Amygdala (tissue), 56 donors: ENCODE measurements around the gene SH3D21.

Experiments used
- DNase-seq, 56 donors: peaks; one replicate each; lab custom pipeline; 2025; lab: John Stamatoyannopoulos, UW

The SH3D21 gene

DNA sequence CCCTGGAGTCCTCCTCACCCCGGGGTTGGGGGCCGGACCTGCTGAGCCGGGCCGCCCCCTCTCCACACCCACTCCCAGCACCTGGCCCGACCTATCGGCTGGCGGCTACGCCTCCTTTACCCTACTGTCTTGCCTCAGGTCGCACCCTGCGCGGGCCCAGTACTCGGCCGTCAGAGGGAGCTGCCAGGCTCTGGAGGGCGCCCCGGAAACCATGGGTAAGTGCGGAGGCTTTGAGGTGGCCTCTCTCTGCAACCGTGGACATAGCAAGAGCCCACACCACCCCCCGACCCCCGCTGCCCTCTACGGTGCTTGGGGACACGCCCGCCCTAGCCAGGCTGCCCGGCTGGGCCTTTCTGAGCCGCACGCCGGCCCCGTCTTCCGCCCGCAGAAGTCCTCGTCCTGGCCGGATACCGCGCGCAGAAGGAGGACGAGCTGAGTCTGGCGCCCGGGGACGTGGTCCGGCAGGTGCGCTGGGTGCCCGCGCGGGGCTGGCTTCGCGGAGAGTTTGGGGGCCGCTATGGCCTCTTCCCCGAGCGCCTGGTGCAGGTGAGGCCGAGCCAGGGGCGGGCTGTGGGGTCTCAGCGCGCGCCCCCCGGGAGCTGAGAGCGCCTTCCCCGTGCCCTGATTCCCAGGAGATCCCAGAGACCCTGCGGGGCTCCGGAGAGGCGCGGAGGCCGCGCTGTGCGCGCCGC, at the start of gene SH3D21:
SH3D21 (plus strand) TSS at position 159 of the 692 bp plus-strand sequence; CDS start at position 212, 53 bp downstream.
- DNase-seq = peak in 2 of 56 donors; percentile 22 to 28

DNA sequence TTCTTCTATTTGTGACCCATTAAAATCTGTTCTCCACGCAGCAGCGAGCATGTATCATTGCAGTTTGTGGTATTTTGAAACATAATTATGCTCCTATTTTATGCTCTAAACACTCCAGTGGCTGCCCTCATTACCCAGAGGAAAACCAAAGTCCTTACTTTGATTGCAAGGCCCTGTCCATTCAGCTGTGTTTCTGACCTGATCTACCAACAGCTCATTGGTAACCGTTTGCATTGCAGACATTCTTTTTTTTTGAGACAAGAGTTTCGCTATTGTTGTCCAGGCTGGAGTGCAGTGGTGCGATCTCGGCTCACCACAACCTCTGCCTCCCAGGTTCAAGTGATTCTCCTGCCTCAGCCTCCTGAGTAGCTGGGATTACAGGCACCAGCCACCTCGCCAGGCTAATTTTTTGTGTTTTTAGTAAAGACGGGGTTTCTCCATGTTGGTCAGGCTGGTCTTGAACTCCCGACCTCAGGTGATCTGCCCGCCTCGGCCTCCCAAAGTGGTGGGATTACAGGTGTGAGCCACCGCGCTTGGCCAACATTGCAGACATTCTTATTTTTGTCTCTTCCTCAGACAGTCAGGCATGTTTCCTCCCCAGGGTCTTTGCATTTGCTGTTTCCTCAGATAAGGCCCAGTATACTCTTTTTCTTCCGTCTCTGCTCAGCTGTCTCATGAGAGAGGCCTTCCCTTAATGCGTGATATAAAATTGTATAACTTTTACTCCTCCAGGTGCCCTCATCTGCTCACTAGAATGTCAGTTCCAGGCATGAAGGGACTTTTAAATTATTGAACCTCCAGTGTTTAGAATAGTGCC, 49.4 kb upstream of the SH3D21 start:
- no peak for DNase-seq

DNA sequence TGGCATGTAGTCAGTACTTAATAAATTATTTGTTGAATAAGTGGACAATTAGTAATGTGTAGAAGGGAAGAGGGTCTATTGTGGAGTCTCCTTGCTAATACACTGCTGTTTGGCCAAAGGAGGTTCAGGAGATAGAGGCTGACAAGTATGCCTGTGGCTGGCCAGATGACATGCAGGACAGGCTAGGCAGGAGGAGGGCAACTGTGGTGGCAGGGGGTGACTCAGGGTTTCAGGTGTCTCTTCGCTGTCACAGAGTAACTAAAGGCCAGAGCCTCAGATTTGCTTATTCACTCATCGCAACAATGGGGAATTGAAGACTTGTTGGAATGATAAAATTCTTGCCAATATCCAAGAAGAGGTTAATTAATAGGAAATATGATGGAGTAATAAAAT, 48.8 kb upstream of the SH3D21 start:
- no peak for DNase-seq

DNA sequence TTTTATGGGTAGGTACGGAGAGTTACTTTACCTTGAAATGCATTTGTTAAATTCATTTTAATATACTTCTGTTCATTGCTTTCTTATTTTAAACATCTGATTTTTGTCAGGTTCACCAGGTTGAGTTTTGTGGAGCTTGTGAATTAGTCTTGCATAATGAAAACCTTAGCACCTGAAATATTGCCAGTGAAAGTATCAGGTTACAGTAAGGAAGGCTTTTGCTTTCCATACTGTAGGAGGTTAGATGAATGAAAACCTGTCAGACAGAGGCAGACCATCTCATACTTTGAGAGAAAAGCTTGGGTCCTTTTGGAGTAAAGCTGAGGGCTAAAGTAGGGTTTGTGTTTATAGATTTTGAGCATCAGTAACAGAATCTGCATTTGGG, 47.2 kb upstream of the SH3D21 start:
- no peak for DNase-seq

DNA sequence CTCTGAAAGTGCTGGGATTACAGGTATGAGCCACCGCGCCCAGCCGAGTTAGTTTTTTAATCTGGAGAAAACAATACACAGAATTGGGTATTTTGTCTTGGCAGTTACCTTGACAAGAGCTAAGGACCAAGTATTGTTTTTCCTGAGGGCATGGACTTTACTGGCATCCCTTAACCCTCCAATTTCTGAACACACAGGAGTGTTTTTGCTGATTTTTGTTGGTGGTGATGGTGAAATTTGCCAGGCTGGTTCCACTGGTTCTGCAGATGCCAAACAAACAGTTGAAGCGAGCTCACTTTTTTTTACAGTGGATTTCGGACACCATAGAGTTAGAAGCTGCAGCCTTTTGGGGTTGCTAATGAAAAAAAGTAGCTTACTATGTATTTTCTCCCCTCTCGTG, 37.2 kb upstream of the SH3D21 start:
- no peak for DNase-seq

DNA sequence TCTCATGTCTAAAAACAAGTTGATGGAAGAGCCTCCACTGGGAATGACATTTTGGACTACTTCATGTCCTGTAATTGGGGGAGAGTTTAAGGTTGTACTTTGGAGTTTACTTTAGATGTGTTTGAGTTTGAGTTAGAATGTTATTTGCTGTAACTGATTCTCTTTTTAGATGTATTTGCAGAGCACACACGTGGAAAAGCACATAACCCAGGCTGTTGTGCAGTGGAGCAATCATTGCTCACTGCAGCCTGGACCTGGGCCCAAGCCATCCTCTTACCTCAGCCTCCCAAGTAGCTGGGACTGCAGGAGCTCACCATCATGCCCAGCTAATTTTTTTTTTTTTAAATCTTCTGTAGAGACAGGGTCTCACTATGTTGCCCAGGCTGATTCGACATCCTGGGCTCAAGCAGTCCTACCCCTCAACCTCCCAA, 36.7 kb upstream of the SH3D21 start:
- no peak for DNase-seq

DNA sequence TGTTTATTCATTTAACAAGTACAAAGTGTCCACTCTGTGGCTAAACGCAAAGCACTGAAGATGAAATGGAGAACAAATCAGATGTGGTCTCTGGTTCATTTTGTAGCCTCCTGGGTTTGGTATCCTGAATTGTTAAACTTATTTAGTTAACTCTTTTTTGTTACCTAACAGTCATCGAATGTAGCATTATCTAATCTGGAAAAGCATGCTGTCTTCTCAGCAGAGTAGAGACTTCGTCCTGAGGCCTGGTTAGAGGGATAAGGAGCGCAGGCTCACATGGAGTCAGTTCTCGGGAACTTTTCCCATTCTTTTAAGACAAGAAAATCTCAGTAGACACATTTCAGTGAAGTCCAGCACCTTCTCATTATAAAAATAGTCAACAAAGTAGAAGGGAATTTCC, 33.1 kb upstream of the SH3D21 start:
- no peak for DNase-seq

DNA sequence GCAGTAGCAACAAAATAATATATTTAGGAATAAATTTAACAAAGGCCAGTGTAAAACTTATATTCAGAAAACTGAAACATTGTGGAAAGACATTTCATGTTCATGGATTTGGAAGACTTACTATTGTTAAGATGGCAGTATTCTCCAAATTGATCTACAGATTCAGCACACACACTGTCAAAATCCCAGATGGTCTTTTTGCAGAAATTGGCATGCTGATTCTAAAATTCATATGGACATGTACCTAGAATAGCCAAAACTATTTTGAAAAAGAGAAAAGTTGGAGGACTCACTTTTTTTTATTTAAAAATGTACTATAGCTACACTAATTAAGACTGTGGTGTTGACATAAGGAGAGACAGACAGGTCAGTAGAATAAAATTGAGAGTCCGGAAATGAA, 32.0 kb upstream of the SH3D21 start:
- DNase-seq = no peak

DNA sequence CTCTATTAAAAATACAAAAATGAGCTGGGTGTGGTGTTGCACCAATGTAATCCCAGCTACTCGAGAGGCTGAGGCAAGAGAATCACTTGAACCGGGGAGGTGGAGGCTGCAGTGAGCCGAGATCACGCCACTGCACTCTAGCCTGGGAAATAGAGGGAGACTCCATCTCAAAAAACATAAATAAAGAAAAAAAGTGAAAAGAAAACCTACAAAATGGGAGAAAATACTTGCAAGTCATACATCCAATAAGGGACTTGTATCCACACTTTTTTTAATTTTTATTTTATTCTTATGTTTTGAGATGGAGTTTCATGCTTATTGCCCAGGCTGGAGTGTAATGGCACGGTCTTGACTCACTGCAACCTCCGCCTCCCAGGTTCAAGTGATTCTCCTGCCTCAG, 29.5 kb upstream of the SH3D21 start:
- no peak for DNase-seq

DNA sequence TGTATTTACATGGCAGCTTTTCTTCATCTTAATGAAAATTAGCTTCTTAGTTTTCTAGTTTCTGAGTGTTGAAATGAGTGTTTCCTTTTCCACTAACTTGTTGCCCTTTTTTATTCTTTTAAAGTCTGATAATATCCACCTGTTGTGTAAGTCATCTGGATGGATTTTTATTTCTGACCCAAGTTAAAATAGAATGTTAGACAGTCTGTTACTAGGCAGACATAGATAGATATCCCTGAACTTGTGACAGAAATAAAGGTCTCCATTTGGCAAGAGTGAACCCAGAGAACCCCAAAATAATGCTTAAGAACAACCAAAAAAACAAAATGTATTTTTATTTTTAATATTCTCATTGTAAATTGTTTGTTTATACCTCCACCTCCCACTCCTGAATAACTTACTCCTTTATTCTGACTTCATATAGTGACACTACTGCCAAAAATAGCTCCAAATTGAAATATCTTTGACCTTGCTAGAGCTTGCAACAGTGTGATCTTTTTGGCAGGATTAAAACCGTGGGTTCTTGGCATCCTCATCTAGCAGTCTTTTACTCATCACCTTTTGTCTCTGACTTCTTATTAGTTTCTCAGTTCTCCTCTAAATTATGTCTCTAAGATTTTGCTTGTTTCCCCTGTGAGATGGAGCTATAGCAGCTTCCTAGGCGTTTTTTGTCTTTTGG, 26.9 kb upstream of the SH3D21 start:
- DNase-seq = no peak

DNA sequence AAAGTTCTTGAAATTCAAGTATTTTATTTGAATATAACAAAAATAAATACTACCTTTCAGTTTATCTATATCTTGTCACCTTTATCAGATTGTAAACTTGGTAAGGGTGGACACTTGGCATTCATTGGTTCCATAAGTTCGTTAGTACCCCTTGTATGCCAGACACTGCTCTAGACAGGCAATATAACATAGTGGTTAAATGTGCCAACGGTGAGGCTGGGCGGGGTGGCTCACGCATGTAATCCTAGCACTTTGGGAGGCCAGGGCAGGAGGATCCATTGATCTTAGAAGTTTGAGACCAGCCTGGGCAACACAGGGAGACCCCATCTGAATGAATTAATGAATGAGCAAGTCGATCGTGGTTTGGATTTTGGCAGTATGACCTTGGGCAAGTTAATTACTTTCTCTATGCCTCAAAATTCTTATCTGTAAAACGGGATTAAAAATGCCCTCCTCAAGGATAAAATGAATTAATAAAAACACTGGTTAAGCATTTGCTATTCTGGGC, 26.3 kb upstream of the SH3D21 start:
- no peak for DNase-seq

DNA sequence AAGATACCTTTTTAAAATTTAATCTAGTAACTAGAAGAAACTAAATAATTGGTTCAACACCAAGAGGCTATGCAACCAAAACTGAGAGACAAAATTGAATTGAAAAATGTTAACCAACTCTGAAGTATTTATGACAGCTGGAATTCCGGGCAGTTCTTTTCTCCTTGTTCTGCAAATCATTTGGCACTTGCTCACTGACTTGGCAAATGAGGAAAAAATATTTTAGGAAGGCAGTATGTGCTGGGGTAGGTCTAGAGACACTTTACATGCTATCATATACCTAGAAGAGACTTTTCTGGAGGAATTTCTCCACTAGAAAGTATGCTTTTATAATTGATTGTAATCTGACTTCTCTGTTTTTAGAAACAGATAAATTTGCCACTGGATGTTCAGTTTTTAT, 22.1 kb upstream of the SH3D21 start:
- DNase-seq = no peak

DNA sequence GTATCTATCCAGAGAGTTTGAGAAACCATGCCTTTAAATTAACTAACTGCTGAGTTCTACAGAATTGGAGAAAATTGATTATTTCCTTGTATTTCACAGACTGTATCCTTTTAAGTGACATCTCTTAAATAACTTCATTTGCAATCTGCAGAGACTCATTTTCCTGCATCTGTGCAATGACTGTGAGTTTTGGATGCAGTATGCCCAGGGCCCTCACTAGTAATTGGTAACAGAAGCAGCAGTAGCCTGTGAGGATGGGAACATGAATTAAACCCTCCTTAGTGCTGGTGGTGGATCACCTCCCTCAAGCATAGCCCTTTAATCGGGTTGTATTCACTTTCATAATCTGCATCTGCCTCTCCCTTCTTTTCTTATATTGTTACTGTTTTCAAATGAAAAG, 21.7 kb upstream of the SH3D21 start:
- DNase-seq = no peak

DNA sequence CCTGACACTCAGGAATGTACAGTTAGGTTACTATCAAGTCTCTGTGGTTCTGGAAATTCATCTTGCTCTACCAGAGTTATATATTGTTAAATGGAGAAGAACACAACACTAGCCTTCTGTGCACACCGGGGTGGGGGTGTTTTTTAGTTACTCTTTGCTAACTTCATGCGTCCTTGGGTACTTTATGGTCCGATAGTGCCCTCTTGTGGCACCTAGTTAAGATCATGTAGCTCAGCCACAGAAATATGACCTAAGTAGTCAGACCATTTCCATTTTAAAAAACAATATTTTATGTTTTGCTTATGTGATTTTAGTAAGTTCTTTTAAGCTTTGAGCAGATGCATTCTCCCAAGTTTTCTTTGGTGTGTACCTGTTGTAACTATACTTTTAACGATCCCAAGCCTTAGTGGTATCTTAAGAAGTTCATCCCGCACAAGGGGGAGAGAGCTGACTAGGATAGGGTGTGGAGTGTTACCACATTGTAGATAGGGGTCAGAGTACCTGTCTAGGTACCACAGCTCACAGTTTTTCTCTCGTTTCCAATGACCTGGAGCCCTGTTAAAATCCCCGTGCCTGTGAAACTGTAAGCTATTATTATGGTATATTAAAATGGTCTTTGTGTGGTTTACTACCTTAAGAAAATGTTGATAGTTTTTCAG, 20.6 kb upstream of the SH3D21 start:
- peak in 26 of 56 donors; percentile 6 to 79 (median 34) for DNase-seq

DNA sequence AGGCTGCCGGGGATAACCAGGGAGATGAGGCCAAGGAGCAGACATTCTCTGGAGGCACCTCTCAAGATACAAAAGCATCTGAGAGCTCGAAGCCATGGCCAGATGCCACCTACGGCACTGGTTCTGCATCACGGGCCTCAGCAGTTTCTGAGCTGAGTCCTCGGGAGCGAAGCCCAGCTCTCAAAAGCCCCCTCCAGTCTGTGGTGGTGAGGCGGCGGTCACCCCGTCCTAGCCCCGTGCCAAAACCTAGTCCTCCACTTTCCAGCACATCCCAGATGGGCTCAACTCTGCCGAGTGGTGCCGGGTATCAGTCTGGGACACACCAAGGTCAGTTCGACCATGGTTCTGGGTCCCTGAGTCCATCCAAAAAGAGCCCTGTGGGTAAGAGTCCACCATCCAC, 19.4 kb upstream of the SH3D21 start:
- DNase-seq = no peak

DNA sequence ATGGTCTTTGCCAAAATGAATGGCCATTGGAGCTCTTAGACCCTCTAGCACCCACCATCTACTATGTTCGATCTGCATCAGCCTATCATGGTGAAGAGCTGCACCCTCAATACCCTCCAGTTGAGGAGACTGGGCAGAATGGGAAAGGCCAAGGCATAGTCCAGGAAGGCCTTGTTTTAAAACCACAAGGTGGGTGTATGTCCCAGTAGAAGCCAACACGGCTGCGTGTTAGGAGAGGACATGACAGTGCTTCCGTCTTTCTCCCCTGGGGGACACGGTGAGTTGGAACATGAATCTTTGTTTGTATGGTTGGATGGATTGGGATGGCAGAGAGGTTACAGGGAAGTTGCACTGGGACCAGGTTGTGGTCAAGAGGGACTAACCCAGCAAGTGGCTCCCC, 18.6 kb upstream of the SH3D21 start:
- no peak for DNase-seq

DNA sequence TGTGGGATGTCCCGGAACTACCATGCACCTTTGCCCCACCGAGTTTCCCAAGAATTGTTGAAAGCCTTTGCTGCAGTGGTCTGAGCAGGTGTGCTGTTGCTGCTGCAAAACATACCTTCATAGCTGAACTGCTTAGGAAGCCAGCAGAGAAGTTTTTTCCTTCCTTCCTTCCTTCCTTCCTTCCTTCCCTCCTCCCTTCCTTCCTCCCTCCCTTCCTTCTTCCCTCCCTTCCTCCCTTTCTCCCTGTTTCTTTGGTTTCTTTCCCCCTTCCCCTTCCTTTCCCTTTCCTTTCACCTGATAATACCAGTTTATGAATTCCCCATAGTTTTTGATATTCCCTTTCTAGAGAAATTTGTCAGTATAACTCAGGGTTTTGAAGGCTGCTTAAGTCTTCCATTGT, 10.8 kb upstream of the SH3D21 start:
- DNase-seq = no peak

DNA sequence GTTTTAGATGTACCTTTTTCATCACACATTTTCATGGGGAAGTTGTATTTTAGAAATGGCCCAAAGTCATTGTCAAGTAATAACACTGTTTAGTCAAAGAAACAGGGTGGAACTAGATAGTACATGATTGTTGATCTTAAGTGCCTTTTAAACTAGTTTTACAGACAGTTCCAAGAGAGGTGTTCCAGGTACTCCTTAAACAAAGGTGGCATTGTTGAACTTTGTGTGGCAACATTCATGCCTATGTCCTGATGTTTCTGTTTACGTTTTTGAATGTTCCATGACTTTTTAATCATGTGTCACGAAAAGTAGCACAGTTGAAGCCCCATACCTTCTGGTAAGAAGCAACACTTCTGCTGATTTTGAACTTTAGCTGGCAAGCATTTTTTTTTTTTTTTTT, 9.1 kb upstream of the SH3D21 start:
- DNase-seq = no peak

DNA sequence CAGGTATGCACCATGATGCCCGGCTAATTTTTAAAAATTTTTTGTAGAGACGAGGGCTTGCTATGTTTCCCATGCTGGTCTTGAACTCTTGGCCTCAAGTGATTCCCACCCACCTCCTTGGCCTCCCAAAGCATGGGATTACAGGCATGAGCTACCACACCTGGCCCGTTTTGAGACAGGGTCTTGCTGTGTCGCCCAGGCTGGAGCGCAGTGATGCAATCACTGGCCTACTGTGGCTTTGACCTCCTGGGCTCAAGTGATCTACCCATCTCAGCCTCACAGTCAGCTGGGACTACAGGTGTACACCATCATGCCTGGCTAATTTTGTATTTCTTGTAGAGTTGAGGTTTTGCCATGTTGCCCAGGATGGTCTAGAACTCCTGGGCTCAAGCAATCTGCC, 7.5 kb upstream of the SH3D21 start:
- DNase-seq = no peak

DNA sequence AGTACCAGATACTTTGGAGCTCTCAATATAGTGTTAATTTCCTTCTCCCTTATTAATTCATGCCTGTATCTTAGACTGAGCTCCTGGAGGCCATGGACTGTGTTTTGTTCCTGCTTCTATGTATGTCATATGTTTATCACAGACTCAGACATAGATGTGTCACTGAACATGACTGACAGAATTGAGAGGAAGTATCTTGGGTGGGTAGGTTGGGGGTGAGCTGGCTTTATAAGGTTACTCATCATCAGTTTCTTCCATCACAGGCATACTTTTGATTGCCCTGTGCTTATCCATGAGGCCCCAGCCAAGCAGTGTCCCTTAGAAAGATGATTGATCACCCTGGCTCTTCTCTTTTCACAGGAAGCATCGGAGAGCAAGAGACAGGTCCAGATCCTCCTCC, 5.6 kb upstream of the SH3D21 start:
- DNase-seq = no peak

DNA sequence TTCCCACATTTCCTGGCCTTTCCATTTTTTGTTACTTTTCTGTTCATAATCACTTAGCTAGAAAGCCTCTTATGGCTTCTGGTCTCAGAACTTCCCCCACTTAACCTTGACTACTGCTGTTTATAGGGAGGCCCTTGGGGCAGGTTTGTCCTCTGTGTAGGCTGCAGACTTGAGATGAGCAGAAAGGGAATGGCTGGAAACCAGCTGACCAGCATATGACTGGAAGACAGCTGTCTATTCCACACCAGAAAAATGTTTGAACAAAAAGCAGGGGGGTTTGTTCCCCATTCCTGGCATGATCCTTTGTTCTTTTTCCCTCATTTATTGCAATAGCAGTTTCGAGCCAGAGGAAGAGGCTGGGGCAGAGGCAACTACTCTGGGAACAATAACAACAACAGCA, 4.9 kb upstream of the SH3D21 start:
- DNase-seq = no peak
